ENCODE results near the gene GPATCH8.

The GPATCH8 gene

DNA sequence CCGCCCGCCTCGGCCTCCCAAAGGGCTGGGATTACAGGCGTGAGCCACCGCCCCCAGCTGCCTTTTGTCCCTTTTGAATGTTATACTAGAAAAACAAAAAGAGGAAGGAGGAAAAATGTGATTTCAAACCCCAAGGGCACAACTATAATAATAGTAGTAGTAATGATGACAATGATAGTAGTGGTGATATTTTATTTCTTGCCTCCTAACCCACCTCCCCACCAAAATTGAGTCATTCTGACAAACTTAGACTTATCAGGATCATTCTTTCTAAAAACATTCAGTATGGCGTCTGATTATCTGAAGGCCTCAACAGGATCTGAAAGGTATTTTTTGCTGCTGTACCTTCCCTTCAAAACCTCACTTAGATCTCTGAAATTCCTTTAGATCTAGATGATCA lies 13.6 kb downstream of the GPATCH8 start:
- Histone ChIP-seq H3K36me3 (peaks cover 5% of the 10 kb centered on the region), H3K27me3 (no peaks in the 10 kb centered on the region), H3K4me1 (no peaks in the 10 kb centered on the region), H3K9me3 (no peaks in the 10 kb centered on the region; the same call in 1 of the 2 replicates), H3K4me3 (ENCODE audit: low read depth, low read length) (no peak overlapping the region)
- DNase-seq: no peak
- TF ChIP-seq, protein P1, sequence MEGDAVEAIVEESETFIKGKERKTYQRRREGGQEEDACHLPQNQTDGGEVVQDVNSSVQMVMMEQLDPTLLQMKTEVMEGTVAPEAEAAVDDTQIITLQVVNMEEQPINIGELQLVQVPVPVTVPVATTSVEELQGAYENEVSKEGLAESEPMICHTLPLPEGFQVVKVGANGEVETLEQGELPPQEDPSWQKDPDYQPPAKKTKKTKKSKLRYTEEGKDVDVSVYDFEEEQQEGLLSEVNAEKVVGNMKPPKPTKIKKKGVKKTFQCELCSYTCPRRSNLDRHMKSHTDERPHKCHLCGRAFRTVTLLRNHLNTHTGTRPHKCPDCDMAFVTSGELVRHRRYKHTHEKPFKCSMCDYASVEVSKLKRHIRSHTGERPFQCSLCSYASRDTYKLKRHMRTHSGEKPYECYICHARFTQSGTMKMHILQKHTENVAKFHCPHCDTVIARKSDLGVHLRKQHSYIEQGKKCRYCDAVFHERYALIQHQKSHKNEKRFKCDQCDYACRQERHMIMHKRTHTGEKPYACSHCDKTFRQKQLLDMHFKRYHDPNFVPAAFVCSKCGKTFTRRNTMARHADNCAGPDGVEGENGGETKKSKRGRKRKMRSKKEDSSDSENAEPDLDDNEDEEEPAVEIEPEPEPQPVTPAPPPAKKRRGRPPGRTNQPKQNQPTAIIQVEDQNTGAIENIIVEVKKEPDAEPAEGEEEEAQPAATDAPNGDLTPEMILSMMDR (IDR thresholded peaks at IDR 0.05; ENCODE audit: low read depth, low read length): no peak

DNA sequence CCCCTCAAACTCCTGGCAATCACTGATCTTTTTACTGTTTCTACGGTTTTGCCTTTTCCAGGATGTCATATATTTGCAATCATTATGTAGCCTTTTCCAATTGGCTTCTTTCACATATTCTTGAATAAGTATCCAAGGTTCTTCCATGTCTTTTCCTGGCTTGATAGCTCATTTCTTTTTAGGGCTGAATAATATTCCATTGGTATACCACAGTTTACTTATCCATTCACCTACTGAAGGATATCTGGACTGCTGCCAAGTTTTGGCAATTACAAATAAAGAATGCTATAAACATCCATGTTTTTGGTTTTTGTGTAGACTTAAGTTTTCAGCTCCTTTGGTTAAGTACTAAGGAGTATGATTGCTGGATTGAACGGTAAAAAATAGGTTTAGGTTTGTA lies 16.0 kb downstream of the GPATCH8 start:
- Histone ChIP-seq H3K9me3 (no peaks in the 10 kb centered on the region; the same call in 1 of the 2 replicates), H3K4me3 (ENCODE audit: low read depth, low read length) (no peak overlapping the region), H3K4me1 (no peaks in the 10 kb centered on the region), H3K36me3 (peaks cover 5% of the 10 kb centered on the region), H3K27me3 (no peaks in the 10 kb centered on the region)
- TF ChIP-seq, protein P1 (IDR thresholded peaks at IDR 0.05; ENCODE audit: low read depth, low read length): no peak
- no peak for DNase-seq

DNA sequence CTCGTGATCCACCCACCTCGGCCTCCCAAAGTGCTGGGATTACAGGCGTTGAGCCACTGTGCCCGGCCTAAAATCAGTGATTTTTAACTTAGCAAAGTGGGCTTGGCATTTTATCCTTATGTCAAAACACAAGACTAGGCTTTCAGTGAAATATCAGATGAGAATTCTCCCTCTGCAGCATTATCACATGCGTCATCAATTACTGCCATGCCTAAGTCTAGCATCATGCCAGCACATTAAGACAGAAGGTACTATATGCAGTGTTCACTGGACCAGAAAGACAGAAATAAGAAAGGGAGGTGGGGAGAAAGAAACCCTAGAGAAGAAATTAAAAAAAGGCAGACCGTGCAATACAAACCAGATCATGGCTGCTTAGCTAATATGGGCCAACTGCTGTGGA lies 29.8 kb downstream of the GPATCH8 start:
- Histone ChIP-seq H3K9me3 (no peaks in the 10 kb centered on the region), H3K36me3 (peaks cover 6% of the 10 kb centered on the region; the same call in 1 of the 2 replicates), H3K4me3 (ENCODE audit: low read depth, low read length) (no peak overlapping the region), H3K27me3 (no peaks in the 10 kb centered on the region), H3K4me1 (peaks cover 7% of the 10 kb centered on the region; the same call in 1 of the 2 replicates)
- DNase-seq: no peak
- TF ChIP-seq, protein P1 (IDR thresholded peaks at IDR 0.05; ENCODE audit: low read depth, low read length): no peak

DNA sequence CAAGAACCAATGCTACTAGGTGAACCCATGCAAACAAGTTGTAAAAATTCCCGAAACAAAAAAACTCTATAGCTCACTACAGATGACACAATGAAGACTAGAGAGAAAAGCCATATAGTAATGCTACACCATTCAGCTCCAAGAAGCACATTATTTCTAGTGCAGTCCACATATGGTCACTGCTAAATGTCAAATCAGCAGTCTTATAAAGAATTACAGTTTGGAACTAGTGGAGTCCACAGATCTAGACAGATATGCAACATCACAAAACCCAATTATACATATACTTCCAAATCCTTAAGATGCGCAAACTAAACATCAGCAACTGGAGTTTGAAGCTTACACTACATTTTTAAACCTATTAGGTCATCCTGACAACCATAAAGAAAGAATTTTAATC lies 33.5 kb downstream of the GPATCH8 start:
- H3K36me3 ChIP-seq: peaks cover 6% of the 10 kb centered on the region; the same call in 1 of the 2 replicates
- no peaks in the 10 kb centered on the region for H3K9me3 ChIP-seq
- no peaks in the 10 kb centered on the region for H3K27me3 ChIP-seq
- no peak overlapping the region for H3K4me3 ChIP-seq (ENCODE audit: low read depth, low read length)
- peaks cover 7% of the 10 kb centered on the region; the same call in 1 of the 2 replicates for H3K4me1 ChIP-seq
- no peak for DNase-seq
- TF ChIP-seq, protein P1 (IDR thresholded peaks at IDR 0.05; ENCODE audit: low read depth, low read length): no peak

DNA sequence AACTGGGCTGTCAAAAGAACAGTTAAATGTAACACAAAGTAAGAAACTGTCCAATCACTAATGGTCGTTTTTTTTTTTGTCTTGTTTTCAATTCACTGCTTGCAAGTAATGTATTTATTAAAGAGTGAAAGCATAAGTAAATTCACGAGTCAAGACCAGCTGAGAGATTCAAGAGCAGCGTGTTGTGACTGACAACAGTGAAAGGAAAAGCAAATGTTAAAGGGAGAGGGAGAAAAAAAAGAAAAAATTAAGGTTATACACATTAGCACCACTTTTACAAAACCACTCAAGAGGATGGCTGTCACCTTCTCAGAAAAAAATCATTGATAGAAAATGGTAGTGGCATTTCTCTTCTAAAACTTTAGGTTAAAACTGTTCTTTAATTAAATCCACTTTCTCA lies 36.1 kb downstream of the GPATCH8 start:
- Histone ChIP-seq H3K4me3 (ENCODE audit: low read depth, low read length) (no peak overlapping the region), H3K27me3 (no peaks in the 10 kb centered on the region), H3K36me3 (peaks cover 9% of the 10 kb centered on the region), H3K4me1 (no peaks in the 10 kb centered on the region), H3K9me3 (no peaks in the 10 kb centered on the region)
- no peak for DNase-seq
- TF ChIP-seq, protein P1 (IDR thresholded peaks at IDR 0.05; ENCODE audit: low read depth, low read length): no peak

DNA sequence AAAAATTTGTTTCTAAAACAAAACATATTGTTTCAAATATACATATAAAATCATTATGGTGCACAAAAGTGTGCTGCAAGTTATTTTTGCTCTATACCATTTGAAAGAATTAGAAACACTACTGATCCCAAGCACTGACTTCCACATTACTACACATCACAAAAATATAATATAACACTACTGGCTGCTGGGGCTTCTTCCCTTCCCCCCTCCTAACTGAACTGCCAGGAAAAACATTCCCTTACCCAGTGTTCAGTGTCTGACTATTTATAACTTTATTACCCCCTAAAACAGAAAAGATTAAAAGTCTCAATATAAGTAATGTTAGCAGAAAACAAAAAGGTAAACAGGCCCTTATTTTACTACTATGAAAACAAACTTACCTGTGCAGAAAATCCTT lies 36.9 kb downstream of the GPATCH8 start:
- no peaks in the 10 kb centered on the region for H3K4me1 ChIP-seq
- no peak for DNase-seq
- no peak overlapping the region for H3K4me3 ChIP-seq (ENCODE audit: low read depth, low read length)
- no peaks in the 10 kb centered on the region for H3K27me3 ChIP-seq
- no peaks in the 10 kb centered on the region for H3K9me3 ChIP-seq
- peaks cover 9% of the 10 kb centered on the region for H3K36me3 ChIP-seq
- TF ChIP-seq, protein P1 (IDR thresholded peaks at IDR 0.05; ENCODE audit: low read depth, low read length): no peak
